SK-N-SH (cell line): ENCODE measurements around the gene CFAP43.

ENCODE experiments used
- CHD2 ChIP-seq: fragments of 150-350 bp; IDR thresholded peaks from 2 replicates; pipeline ENCODE4 v1.6.1; 2018; ENCODE audit warnings: low read length; ENCODE audit not compliant: partially characterized antibody
- CTCF ChIP-seq: fragments of 200-600 bp; sonication (generic); IDR thresholded peaks from 2 replicates; pipeline ENCODE4 v1.6.1; 2017; ENCODE audit warnings: antibody characterized with exemption, mild to moderate bottlenecking, moderate library complexity
- FOXJ3 ChIP-seq: sonication (generic); formaldehyde crosslinking; IDR thresholded peaks from 2 replicates; pipeline ENCODE4 v1.5.1; 2020; ENCODE audit warnings: mild to moderate bottlenecking, missing genetic modification reagents
- GATA2 ChIP-seq: sonication (generic); formaldehyde crosslinking; IDR thresholded peaks from 2 replicates; pipeline ENCODE4 v1.5.0; 2020; ENCODE audit warnings: mild to moderate bottlenecking, missing genetic modification reagents
- IRF3 ChIP-seq: fragments of 150-350 bp; IDR thresholded peaks from 2 replicates; pipeline ENCODE4 v1.6.1; 2016; ENCODE audit warnings: mild to moderate bottlenecking, low read depth, low read length
- MAX ChIP-seq: IDR thresholded peaks from 2 replicates; pipeline ENCODE4 v1.4.0; 2012; ENCODE audit warnings: low read depth
- PBX3 ChIP-seq: IDR thresholded peaks from 2 replicates; pipeline ENCODE4; 2012
- POLR2AphosphoS5 ChIP-seq: IDR thresholded peaks from 2 replicates; pipeline ENCODE4 v1.6.1; 2012; ENCODE audit warnings: low read depth, low read length
- RCOR1 ChIP-seq: fragments of 150-350 bp; IDR thresholded peaks from 2 replicates; pipeline ENCODE4 v1.6.1; 2017; ENCODE audit warnings: antibody characterized with exemption, low read length
- RFX5 ChIP-seq: IDR thresholded peaks from 2 replicates; pipeline ENCODE4 v1.6.1; 2012; ENCODE audit warnings: mild to moderate bottlenecking, improper control_type of control experiment, low read length
- SMC3 ChIP-seq: IDR thresholded peaks from 2 replicates; pipeline ENCODE4 v1.6.1; 2012; ENCODE audit warnings: low read depth, low read length, improper control_type of control experiment
- TAF1 ChIP-seq: IDR thresholded peaks from 2 replicates; pipeline ENCODE4 v1.6.1; 2012; ENCODE audit warnings: low read depth, mild to moderate bottlenecking, low read length, moderate library complexity, borderline replicate concordance
- YY1 ChIP-seq: IDR thresholded peaks from 2 replicates; pipeline ENCODE4 v1.4.0; 2012; ENCODE audit warnings: low read depth, mild to moderate bottlenecking
- ZBTB33 ChIP-seq: IDR thresholded peaks from 2 replicates; pipeline ENCODE4 v1.4.0; 2012; ENCODE audit warnings: low read depth, borderline replicate concordance

- TF ChIP-seq SMC3 (no peak), IRF3 (no peak), RCOR1 (no peak), MAX (no peak; the same call in 1 of the 2 replicates), TAF1 (no peak), POLR2AphosphoS5 (no peak), CTCF (no peak), FOXJ3 (CRISPR knock-in tag) (no peak), RFX5 (no peak), ZBTB33 (no peak), YY1 (no peak), PBX3 (no peak), GATA2 (CRISPR knock-in tag) (no peak), CHD2 (no peak)
Observed at GRCh38 chr10:104253606-104254410, 21.6 kb upstream of the CFAP43 start.
